ENCODE data around the gene CHST11.

The CHST11 gene

GRCh38 chr12:104677441-104678089, 220.8 kb downstream of the CHST11 start:
- peaks cover 50 to 64% of the 10 kb centered on the region in 2 donors for H3K4me1 Mint-ChIP-seq (ENCODE audit: low read depth in 2 of 2)
- H3K27ac Mint-ChIP-seq = peak overlapping the region; percentile 33 to 63
- H3K27me3 Mint-ChIP-seq = no peaks in the 10 kb centered on the region

GRCh38 chr12:104680070-104680469, 223.3 kb downstream of the CHST11 start:
- peak overlapping the region; percentile 2 to 32 for H3K4me3 Mint-ChIP-seq

More at GRCh38 chr12:104677441-104678089, 220.8 kb downstream of the CHST11 start:
- DNase-seq (no peak), ATAC-seq (replicated peaks) (no peak)
- H3K4me3 Mint-ChIP-seq = no peak overlapping the region
- H3K9me3 Mint-ChIP-seq = no peaks in the 10 kb centered on the region
- H3K36me3 Mint-ChIP-seq (ENCODE audit: insufficient read depth) = peaks cover 2% of the 10 kb centered on the region

GRCh38 chr12:104680491-104680890, 223.7 kb downstream of the CHST11 start:
- Mint-ChIP-seq H3K27ac (peak overlapping the region; percentile 65 to 85), H3K4me1 (ENCODE audit: low read depth in 2 of 2) (peaks cover 67 to 69% of the 10 kb centered on the region in 2 donors), H3K4me3 (no peak overlapping the region), H3K9me3 (no peaks in the 10 kb centered on the region), H3K27me3 (no peaks in the 10 kb centered on the region), H3K36me3 (ENCODE audit: insufficient read depth) (peaks cover 4% of the 10 kb centered on the region)
- ATAC-seq (replicated peaks) = no peak
- no peak for DNase-seq

More at GRCh38 chr12:104680070-104680469, 223.3 kb downstream of the CHST11 start:
- DNase-seq (peak; percentile 17 to 33 (median 22)), ATAC-seq (replicated peaks) (no peak)
- H3K9me3 Mint-ChIP-seq = no peaks in the 10 kb centered on the region
- H3K36me3 Mint-ChIP-seq (ENCODE audit: insufficient read depth) = peaks cover 4% of the 10 kb centered on the region
- H3K27ac Mint-ChIP-seq = peak overlapping the region; percentile 65 to 85
- peaks cover 63 to 68% of the 10 kb centered on the region in 2 donors for H3K4me1 Mint-ChIP-seq (ENCODE audit: low read depth in 2 of 2)
- no peaks in the 10 kb centered on the region for H3K27me3 Mint-ChIP-seq

GRCh38 chr12:104681012-104681690, 224.4 kb downstream of the CHST11 start:
- H3K4me3 Mint-ChIP-seq = peak overlapping the region in 1 of 2 donors; percentile 7
- no peaks in the 10 kb centered on the region for H3K9me3 Mint-ChIP-seq
- H3K27ac Mint-ChIP-seq = peak overlapping the region; percentile 65 to 85
- H3K27me3 Mint-ChIP-seq = no peaks in the 10 kb centered on the region
- H3K4me1 Mint-ChIP-seq (ENCODE audit: low read depth in 2 of 2) = peaks cover 69 to 75% of the 10 kb centered on the region in 2 donors
- DNase-seq (no peak), ATAC-seq (replicated peaks) (no peak)
- peaks cover 4% of the 10 kb centered on the region for H3K36me3 Mint-ChIP-seq (ENCODE audit: insufficient read depth)

GRCh38 chr12:104682790-104683279, 226.1 kb downstream of the CHST11 start:
- Mint-ChIP-seq H3K4me3 (peak overlapping the region; percentile 45 to 62), H3K9me3 (no peaks in the 10 kb centered on the region), H3K27ac (peak overlapping the region; percentile 59 to 85), H3K4me1 (ENCODE audit: low read depth in 2 of 2) (peaks cover 67 to 81% of the 10 kb centered on the region in 2 donors), H3K27me3 (no peaks in the 10 kb centered on the region), H3K36me3 (ENCODE audit: insufficient read depth) (peaks cover 5% of the 10 kb centered on the region)
- peak; percentile 67 to 75 (median 74) for DNase-seq
- ATAC-seq (replicated peaks) = peak; percentile 76

GRCh38 chr12:104683831-104684503, 227.2 kb downstream of the CHST11 start:
- peak overlapping the region; percentile 76 to 85 for H3K27ac Mint-ChIP-seq
- H3K27me3 Mint-ChIP-seq = no peaks in the 10 kb centered on the region
- H3K4me1 Mint-ChIP-seq (ENCODE audit: low read depth in 2 of 2) = peaks cover 73 to 87% of the 10 kb centered on the region in 2 donors
- H3K9me3 Mint-ChIP-seq = no peaks in the 10 kb centered on the region
- peaks cover 9% of the 10 kb centered on the region for H3K36me3 Mint-ChIP-seq (ENCODE audit: insufficient read depth)
- ATAC-seq (replicated peaks) (no peak), DNase-seq (no peak)
- H3K4me3 Mint-ChIP-seq = peak overlapping the region; percentile 10 to 62

- DNase-seq (no peak), ATAC-seq (replicated peaks) (no peak)
- Mint-ChIP-seq H3K4me1 (ENCODE audit: low read depth in 2 of 2) (peaks cover 72 to 90% of the 10 kb centered on the region in 2 donors), H3K27me3 (no peaks in the 10 kb centered on the region), H3K4me3 (peak overlapping the region in 1 of 2 donors; percentile 30), H3K9me3 (no peaks in the 10 kb centered on the region), H3K27ac (peak overlapping the region in 1 of 2 donors; percentile 85), H3K36me3 (ENCODE audit: insufficient read depth) (peaks cover 9% of the 10 kb centered on the region)
These were observed 228.1 kb downstream of the CHST11 start for GRCh38 chr12:104684884-104685283.

- H3K9me3 Mint-ChIP-seq = no peaks in the 10 kb centered on the region
- DNase-seq = no peak
- H3K36me3 Mint-ChIP-seq (ENCODE audit: insufficient read depth) = peaks cover 9% of the 10 kb centered on the region
- no peaks in the 10 kb centered on the region for H3K27me3 Mint-ChIP-seq
- no peak for ATAC-seq (replicated peaks)
- H3K4me3 Mint-ChIP-seq = peak overlapping the region in 1 of 2 donors; percentile 30
- H3K4me1 Mint-ChIP-seq (ENCODE audit: low read depth in 2 of 2) = peaks cover 67 to 89% of the 10 kb centered on the region in 2 donors
- peak overlapping the region in 1 of 2 donors; percentile 96 for H3K27ac Mint-ChIP-seq
These were observed 228.6 kb downstream of the CHST11 start for GRCh38 chr12:104685366-104685765.

GRCh38 chr12:104686196-104686595, 229.4 kb downstream of the CHST11 start:
- peak overlapping the region; percentile 92 to 96 for H3K27ac Mint-ChIP-seq
- H3K9me3 Mint-ChIP-seq = no peaks in the 10 kb centered on the region
- DNase-seq (no peak), ATAC-seq (replicated peaks) (no peak)
- H3K4me3 Mint-ChIP-seq = peak overlapping the region in 1 of 2 donors; percentile 78
- no peaks in the 10 kb centered on the region for H3K27me3 Mint-ChIP-seq
- peaks cover 9% of the 10 kb centered on the region for H3K36me3 Mint-ChIP-seq (ENCODE audit: insufficient read depth)
- peaks cover 61 to 83% of the 10 kb centered on the region in 2 donors for H3K4me1 Mint-ChIP-seq (ENCODE audit: low read depth in 2 of 2)

GRCh38 chr12:104687823-104688573, 231.2 kb downstream of the CHST11 start:
- Mint-ChIP-seq H3K27ac (peak overlapping the region; percentile 92 to 96), H3K4me1 (ENCODE audit: low read depth in 2 of 2) (peaks cover 61 to 81% of the 10 kb centered on the region in 2 donors), H3K36me3 (ENCODE audit: insufficient read depth) (peaks cover 9% of the 10 kb centered on the region), H3K4me3 (peak overlapping the region; percentile 65 to 78), H3K27me3 (no peaks in the 10 kb centered on the region), H3K9me3 (no peaks in the 10 kb centered on the region)
- ATAC-seq (replicated peaks) (peak; percentile 86), DNase-seq (peak; percentile 59 to 65 (median 61))

- H3K4me3 Mint-ChIP-seq = no peak overlapping the region
- H3K36me3 Mint-ChIP-seq (ENCODE audit: insufficient read depth) = peaks cover 9% of the 10 kb centered on the region
- H3K27ac Mint-ChIP-seq = peak overlapping the region; percentile 11 to 96
- ATAC-seq (replicated peaks) = no peak
- no peaks in the 10 kb centered on the region for H3K9me3 Mint-ChIP-seq
- no peaks in the 10 kb centered on the region for H3K27me3 Mint-ChIP-seq
- H3K4me1 Mint-ChIP-seq (ENCODE audit: low read depth in 2 of 2) = peaks cover 60 to 80% of the 10 kb centered on the region in 2 donors
- DNase-seq = no peak
These were observed 232.9 kb downstream of the CHST11 start for GRCh38 chr12:104689635-104690034.

- Mint-ChIP-seq H3K27me3 (no peaks in the 10 kb centered on the region), H3K27ac (no peak overlapping the region), H3K9me3 (no peaks in the 10 kb centered on the region), H3K4me3 (peak overlapping the region in 1 of 2 donors; percentile 57), H3K4me1 (ENCODE audit: low read depth in 2 of 2) (peaks cover 60 to 74% of the 10 kb centered on the region in 2 donors), H3K36me3 (ENCODE audit: insufficient read depth) (peaks cover 14% of the 10 kb centered on the region)
- no peak for DNase-seq
- ATAC-seq (replicated peaks) = peak; percentile 23
These were observed 235.2 kb downstream of the CHST11 start for GRCh38 chr12:104691721-104692556.

Data from effector memory CD8-positive, alpha-beta T cell (primary cell).